Measurements from ENCODE around the gene ISG15. TPM values are rescaled to one million over a fixed set of nuclear protein-coding genes. Genes with fewer than 3 reads are reported as not detected.
A peak's percentile ranks its signal among the peaks of the same experiment; 100 is the strongest.

The ISG15 gene
- total and polyA plus RNA-seq, 9 of the 15 experiments (the other 6 are each of a cell fraction or from before 2014, with no cell fraction given) = 0.40 to 58.3 (median 12.2) TPM

DNA sequence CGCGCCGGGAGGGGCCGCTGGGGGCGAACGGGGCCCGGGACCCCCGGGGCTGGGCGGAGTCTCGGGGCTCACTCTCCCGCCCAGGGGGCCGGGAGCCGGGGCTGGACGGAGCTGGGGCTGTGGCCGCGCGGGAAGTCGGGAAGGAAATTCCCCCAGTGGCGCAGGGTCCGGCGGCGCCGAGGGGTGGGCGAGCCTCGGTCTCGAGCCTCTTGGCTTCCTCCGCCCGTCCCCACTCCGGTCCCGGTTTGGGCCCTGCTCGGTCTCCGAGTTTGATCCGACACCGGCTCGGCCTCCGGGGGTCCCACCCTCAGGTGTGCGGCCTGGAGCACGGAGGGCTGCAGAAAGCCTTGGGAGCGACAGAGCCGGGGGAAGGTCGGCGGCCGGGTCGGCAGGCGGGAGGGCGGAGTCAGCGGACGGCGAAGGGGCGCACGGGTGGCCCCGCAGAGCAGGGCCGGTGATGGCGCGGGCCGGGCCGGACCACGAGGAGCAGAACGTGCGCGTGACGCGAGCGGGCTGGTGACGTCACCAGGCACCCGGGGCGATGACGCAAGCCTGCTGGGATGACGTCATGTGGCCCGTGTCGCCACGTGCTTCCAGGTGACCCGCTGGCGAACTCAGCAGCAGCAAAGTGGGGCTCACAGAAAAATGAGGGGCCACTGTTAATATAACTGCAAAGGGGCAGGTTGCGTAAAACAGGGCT is 12.8 kb upstream of the ISG15 start (continued):
- TF ChIP-seq, protein P1, sequence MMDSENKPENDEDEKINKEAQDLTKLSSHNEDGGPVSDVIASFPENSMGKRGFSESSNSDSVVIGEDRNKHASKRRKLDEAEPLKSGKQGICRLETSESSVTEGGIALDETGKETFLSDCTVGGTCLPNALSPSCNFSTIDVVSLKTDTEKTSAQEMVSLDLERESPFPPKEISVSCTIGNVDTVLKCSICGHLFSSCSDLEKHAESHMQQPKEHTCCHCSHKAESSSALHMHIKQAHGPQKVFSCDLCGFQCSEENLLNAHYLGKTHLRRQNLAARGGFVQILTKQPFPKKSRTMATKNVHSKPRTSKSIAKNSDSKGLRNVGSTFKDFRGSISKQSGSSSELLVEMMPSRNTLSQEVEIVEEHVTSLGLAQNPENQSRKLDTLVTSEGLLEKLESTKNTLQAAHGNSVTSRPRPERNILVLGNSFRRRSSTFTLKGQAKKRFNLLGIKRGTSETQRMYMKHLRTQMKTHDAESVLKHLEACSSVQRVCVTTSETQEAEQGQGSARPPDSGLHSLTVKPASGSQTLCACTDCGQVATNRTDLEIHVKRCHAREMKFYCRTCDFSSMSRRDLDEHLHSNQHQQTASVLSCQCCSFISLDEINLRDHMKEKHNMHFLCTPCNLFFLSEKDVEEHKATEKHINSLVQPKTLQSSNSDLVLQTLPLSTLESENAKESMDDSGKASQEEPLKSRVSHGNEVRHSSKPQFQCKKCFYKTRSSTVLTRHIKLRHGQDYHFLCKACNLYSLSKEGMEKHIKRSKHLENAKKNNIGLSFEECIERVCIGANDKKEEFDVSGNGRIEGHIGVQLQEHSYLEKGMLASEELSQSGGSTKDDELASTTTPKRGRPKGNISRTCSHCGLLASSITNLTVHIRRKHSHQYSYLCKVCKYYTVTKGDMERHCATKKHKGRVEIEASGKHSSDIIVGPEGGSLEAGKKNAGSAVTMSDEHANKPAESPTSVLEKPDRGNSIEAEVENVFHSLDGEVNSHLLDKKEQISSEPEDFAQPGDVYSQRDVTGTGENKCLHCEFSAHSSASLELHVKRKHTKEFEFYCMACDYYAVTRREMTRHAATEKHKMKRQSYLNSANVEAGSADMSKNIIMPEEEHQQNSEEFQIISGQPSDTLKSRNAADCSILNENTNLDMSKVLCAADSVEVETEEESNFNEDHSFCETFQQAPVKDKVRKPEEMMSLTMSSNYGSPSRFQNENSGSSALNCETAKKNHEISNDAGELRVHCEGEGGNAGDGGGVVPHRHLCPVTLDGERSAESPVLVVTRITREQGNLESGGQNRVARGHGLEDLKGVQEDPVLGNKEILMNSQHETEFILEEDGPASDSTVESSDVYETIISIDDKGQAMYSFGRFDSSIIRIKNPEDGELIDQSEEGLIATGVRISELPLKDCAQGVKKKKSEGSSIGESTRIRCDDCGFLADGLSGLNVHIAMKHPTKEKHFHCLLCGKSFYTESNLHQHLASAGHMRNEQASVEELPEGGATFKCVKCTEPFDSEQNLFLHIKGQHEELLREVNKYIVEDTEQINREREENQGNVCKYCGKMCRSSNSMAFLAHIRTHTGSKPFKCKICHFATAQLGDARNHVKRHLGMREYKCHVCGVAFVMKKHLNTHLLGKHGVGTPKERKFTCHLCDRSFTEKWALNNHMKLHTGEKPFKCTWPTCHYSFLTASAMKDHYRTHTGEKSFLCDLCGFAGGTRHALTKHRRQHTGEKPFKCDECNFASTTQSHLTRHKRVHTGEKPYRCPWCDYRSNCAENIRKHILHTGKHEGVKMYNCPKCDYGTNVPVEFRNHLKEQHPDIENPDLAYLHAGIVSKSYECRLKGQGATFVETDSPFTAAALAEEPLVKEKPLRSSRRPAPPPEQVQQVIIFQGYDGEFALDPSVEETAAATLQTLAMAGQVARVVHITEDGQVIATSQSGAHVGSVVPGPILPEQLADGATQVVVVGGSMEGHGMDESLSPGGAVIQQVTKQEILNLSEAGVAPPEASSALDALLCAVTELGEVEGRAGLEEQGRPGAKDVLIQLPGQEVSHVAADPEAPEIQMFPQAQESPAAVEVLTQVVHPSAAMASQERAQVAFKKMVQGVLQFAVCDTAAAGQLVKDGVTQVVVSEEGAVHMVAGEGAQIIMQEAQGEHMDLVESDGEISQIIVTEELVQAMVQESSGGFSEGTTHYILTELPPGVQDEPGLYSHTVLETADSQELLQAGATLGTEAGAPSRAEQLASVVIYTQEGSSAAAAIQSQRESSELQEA (IDR thresholded peaks at IDR 0.05; ENCODE audit: low read depth) = no peak
- TF ChIP-seq LEF1 (IDR thresholded peaks at IDR 0.05) (no peak; the same call in 1 of the 2 replicates), GTF2E2 (tag; IDR thresholded peaks at IDR 0.05) (peak; percentile 70; the same call in 1 of the 2 replicates), GABPB2 (CRISPR knock-in tag; conservative IDR thresholded peaks at IDR 0.05) (peak; percentile 94; the same call in 1 of the 2 replicates), NFXL1 (CRISPR knock-in tag; IDR thresholded peaks at IDR 0.05) (0 out of 2 replicates have a peak, but pooled peaks have one; percentile 10), ZNF184 (CRISPR knock-in tag; IDR thresholded peaks at IDR 0.05) (no peak), MAFK (IDR thresholded peaks at IDR 0.05; ENCODE audit: low read length) (no peak)
- TF ChIP-seq, protein P2, sequence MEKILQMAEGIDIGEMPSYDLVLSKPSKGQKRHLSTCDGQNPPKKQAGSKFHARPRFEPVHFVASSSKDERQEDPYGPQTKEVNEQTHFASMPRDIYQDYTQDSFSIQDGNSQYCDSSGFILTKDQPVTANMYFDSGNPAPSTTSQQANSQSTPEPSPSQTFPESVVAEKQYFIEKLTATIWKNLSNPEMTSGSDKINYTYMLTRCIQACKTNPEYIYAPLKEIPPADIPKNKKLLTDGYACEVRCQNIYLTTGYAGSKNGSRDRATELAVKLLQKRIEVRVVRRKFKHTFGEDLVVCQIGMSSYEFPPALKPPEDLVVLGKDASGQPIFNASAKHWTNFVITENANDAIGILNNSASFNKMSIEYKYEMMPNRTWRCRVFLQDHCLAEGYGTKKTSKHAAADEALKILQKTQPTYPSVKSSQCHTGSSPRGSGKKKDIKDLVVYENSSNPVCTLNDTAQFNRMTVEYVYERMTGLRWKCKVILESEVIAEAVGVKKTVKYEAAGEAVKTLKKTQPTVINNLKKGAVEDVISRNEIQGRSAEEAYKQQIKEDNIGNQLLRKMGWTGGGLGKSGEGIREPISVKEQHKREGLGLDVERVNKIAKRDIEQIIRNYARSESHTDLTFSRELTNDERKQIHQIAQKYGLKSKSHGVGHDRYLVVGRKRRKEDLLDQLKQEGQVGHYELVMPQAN (IDR thresholded peaks at IDR 0.05; ENCODE audit: borderline replicate concordance) = no peak; the same call in 1 of the 2 replicates
